Epidermal melanocyte (primary cell): ENCODE results near the gene ZBTB8OS.

Source experiments
- DNase-seq: peaks from one replicate; pipeline ENCODE4 v3.0.0; 2011; ENCODE audit warnings: low spot score; ENCODE audit not compliant: insufficient read length

Gene ZBTB8OS

DNA sequence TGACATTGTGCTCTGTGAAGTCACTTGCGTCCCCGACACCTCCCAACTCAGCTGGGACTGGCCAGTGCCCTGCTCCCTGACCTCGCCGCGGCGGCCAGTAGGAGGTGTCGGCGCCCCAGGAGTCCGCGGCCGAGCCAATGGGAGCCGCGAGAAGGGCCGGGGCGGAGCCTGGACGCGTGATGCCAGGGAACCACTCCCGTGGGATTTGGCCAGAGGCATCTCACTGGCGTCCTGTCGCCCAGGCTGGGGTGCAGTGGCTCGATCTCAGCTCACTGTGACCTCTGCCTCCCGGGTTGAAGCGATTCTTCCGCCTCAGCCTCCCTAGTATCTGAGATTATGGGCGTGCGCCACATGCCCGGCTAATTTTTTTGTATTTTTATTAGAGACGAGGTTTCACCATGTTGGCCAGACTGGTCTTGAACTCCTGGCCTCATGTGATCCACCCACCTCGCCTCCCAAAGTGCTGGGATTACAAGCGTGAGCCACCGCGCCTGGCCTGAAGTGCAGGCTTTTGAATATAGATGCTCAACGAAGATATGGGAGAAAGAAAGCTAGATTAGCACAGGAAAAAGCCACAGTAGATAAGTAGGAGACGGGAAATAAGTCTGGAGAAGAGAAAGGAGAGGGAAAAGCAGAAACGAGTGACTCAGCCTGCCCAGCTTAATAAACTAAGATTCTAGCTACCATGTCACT lies 38.0 kb downstream of the ZBTB8OS start:
- DNase-seq = peak; percentile 86

- no peak for DNase-seq
Measured at GRCh38 chr1:32611859-32612188, 38.5 kb downstream of the ZBTB8OS start.

DNA sequence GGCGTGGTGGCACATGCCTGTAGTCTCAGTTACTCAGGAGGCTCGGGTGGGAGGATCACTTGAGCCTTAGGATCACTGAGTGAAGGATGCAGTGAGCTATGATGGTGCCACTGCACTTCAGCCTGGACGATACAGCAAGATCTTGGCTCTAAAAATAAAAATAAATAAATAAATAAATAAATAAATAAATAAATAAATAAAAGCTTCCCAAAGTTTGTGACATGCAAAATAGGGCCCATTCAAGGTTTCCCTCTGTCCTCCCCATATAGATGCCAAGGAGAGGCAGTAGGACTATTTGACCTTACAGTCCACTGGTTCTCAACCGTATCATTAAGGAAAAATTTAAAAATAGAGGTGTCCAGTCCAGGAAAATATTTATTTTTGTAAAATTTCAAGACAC lies 41.2 kb downstream of the ZBTB8OS start:
- no peak for DNase-seq

GRCh38 chr1:32606565-32607371 lies 43.6 kb downstream of the ZBTB8OS start:
- DNase-seq = no peak

GRCh38 chr1:32605711-32606424 lies 44.5 kb downstream of the ZBTB8OS start:
- no peak for DNase-seq

- no peak for DNase-seq
Measured at GRCh38 chr1:32600034-32600433, 50.3 kb downstream of the ZBTB8OS start.

GRCh38 chr1:32592943-32593342 lies 57.4 kb downstream of the ZBTB8OS start:
- DNase-seq = no peak

DNA sequence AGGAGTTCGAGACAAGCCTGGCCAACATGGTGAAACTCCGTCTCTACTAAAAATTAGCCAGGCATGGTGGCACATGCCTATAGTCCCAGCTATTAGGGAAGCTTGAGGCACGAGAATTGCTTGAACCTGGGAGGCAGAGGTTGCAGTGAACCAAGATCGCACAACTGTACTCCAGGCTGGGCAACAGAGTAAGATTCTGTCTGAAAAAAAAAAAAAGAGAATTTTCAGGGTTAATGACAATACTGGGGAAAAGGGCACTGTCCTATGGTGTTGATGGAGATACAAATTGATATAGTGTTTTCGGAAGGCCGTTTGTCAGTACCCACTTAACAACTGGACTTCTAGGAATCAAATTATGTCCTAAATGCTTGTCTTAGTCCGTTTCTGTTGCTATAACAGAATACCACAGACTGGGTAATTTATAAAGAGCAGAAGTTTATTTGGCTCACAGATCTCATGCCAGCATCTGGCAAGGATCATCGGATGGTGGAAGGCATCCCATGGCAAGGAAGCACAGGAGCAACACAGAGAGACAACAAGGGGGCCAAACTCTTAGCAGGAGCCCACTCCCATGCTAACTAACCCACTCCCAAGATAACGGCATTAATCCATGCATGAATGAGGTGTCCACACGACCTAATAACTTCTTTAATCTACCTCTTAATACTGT lies 69.9 kb downstream of the ZBTB8OS start:
- DNase-seq = no peak
